Testis (tissue), 3 donors: ENCODE results near the gene CREB3L1. TPM values are rescaled to one million over a fixed set of nuclear protein-coding genes. Genes with fewer than 3 reads are reported as not detected.

Experiments
- DNase-seq: peaks from one replicate; pipeline ENCODE4 v3.0.0-alpha.2; 2019
- H3K27ac ChIP-seq, 2 donors: fragments of 200-600 bp; sonication (generic); one replicate each; pipeline ENCODE4 v1.5.1; 2019
- H3K27me3 ChIP-seq: fragments of 200-600 bp; sonication (generic); one replicate; pipeline ENCODE4 v1.5.1; 2019
- H3K36me3 ChIP-seq: fragments of 200-600 bp; sonication (generic); one replicate; pipeline ENCODE4 v1.5.1; 2017; ENCODE audit warnings: low read depth; ENCODE audit errors: missing control alignments
- H3K4me1 ChIP-seq: fragments of 200-600 bp; sonication (generic); one replicate; pipeline ENCODE4 v1.5.1; 2019
- H3K4me3 ChIP-seq, 2 donors: fragments of 200-600 bp; sonication (generic); one replicate each; pipeline ENCODE4 v1.5.1; 2017 to 2019
- H3K9me3 ChIP-seq: fragments of 200-600 bp; sonication (generic); one replicate; pipeline ENCODE4 v1.5.1; 2017
- CTCF ChIP-seq, 3 experiments: fragments of 450-650 bp in 2 of 3; fragments of 200-600 bp in 1 of 3; sonication (generic) in 1 of 3; IDR thresholded peaks; one replicate each; pipeline ENCODE4 v1.5.1; 2016 to 2019; ENCODE audit warnings: antibody characterized with exemption in 3 of 3, mild to moderate bottlenecking in 2 of 3, moderate library complexity in 1 of 3
- POLR2A ChIP-seq: fragments of 450-650 bp; IDR thresholded peaks from one replicate; pipeline ENCODE4 v1.6.1; 2017; ENCODE audit warnings: antibody characterized with exemption, mild to moderate bottlenecking, moderate library complexity
- WGBS, 2 donors: methylation state at CpG; one replicate each; pipeline ENCODE4 v1.1.5; 2018; 5-methylcytosine and 5-hydroxymethylcytosine counted together
- intact Hi-C: fragments of 100-400 bp; cut with DNase I; formaldehyde crosslinking; loops from one replicate; pipeline ENCODE4 v1.15.1; 2023; ENCODE audit warnings: low total_unique reads
- polyA plus RNA-seq: library from polyadenylated mRNA; stranded (reverse); fragments of 350-450 nt; fragmentation: Illumina TruSeq; extraction: RNeasy Lipid Tissue Mini Kit (QIAGEN cat#74804); gene quantifications from one replicate; pipeline ENCODE4 v1.2.3, GENCODE V29; 2014; ENCODE audit warnings: low read depth, low replicate concordance; ENCODE audit not compliant: insufficient read depth
- total RNA-seq, 2 donors: library from RNA; depleted of rRNA; stranded (reverse); fragments of >200 nt; gene quantifications; one replicate each; pipeline ENCODE4 v1.2.3, GENCODE V29; 2016

Gene CREB3L1
- total and polyA plus RNA-seq, 3 donors from 2014 or later = 5.2 to 19.2 (median 8.1) TPM

GRCh38 chr11:46242952-46243795 is 34.3 kb upstream of the CREB3L1 start:
- Histone ChIP-seq H3K27ac (peak overlapping the region; percentile 3 to 85), H3K4me1 (peaks cover 11% of the 10 kb centered on the region), H3K27me3 (no peaks in the 10 kb centered on the region), H3K4me3 (peak overlapping the region; percentile 48 to 49), H3K9me3 (no peaks in the 10 kb centered on the region), H3K36me3 (no peaks in the 10 kb centered on the region)
- WGBS, 2 donors = 0% methylated on average over 23 to 46 of the region's 46 CpGs
- intact Hi-C loops = loop anchor here (5.0 kb wide), 2 partner anchors 34 to 54 kb away; partner anchors contain the start of gene CREB3L1
- DNase-seq = peak; percentile 95
- no peak for TF ChIP-seq POLR2A
- TF ChIP-seq CTCF (IDR thresholded peaks at IDR 0.05) = no peak

GRCh38 chr11:46243796-46244109 is 33.7 kb upstream of the CREB3L1 start:
- peaks cover 7% of the 10 kb centered on the region for H3K4me1 ChIP-seq
- H3K36me3 ChIP-seq = no peaks in the 10 kb centered on the region
- 13 to 21% methylated on average over 8 of the region's 8 CpGs for WGBS, 2 donors
- intact Hi-C loops = loop anchor here (5.0 kb wide), 2 partner anchors 34 to 54 kb away; partner anchors contain the start of gene CREB3L1
- no peaks in the 10 kb centered on the region for H3K27me3 ChIP-seq
- H3K4me3 ChIP-seq = peak overlapping the region; percentile 48 to 49
- peak overlapping the region; percentile 3 to 85 for H3K27ac ChIP-seq
- no peak for DNase-seq
- no peaks in the 10 kb centered on the region for H3K9me3 ChIP-seq
- TF ChIP-seq CTCF (IDR thresholded peaks at IDR 0.05) = no peak
- TF ChIP-seq POLR2A = no peak

GRCh38 chr11:46246521-46246920 is 30.9 kb upstream of the CREB3L1 start:
- no peak for DNase-seq
- 81 to 100% methylated on average over 1 of the region's 1 CpG for WGBS, 2 donors
- no peak for TF ChIP-seq CTCF (IDR thresholded peaks at IDR 0.05)
- TF ChIP-seq POLR2A = no peak
- no peak overlapping the region for H3K4me3 ChIP-seq
- H3K27ac ChIP-seq = no peak overlapping the region
- no peaks in the 10 kb centered on the region for H3K36me3 ChIP-seq
- no peaks in the 10 kb centered on the region for H3K4me1 ChIP-seq
- no peaks in the 10 kb centered on the region for H3K9me3 ChIP-seq
- intact Hi-C loops = no loop called here
- no peaks in the 10 kb centered on the region for H3K27me3 ChIP-seq

GRCh38 chr11:46247090-46247489 is 30.4 kb upstream of the CREB3L1 start:
- peak; percentile 4 for DNase-seq
- TF ChIP-seq POLR2A (no peak), CTCF (IDR thresholded peaks at IDR 0.05) (no peak)
- no peaks in the 10 kb centered on the region for H3K4me1 ChIP-seq
- no peak overlapping the region for H3K4me3 ChIP-seq
- no peak overlapping the region for H3K27ac ChIP-seq
- 93 to 99% methylated on average over 9 of the region's 9 CpGs for WGBS, 2 donors
- H3K27me3 ChIP-seq = no peaks in the 10 kb centered on the region
- no peaks in the 10 kb centered on the region for H3K9me3 ChIP-seq
- intact Hi-C loops = no loop called here
- H3K36me3 ChIP-seq = no peaks in the 10 kb centered on the region

DNA sequence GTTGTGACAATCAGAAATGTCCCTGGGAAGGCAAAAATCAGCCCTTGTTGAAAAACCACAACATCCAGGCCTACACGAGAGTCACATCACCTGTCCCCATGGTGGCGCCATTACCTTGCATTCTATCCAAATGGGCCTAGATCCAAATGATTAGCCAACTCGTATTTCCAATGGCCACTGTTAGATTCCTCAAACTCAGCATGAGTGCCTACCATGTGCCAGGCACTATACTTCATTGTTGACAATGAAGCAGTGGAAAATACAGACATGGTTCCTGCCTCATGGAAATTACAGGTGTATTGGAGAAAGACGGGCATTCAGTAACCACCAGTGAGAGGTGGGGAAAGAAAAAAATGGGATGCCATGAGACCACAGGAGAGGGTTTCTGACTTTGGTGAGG is 29.8 kb upstream of the CREB3L1 start:
- Histone ChIP-seq H3K9me3 (no peaks in the 10 kb centered on the region), H3K4me3 (no peak overlapping the region), H3K27ac (no peak overlapping the region), H3K36me3 (no peaks in the 10 kb centered on the region), H3K4me1 (no peaks in the 10 kb centered on the region), H3K27me3 (no peaks in the 10 kb centered on the region)
- 75 to 77% methylated on average over 4 of the region's 4 CpGs for WGBS, 2 donors
- TF ChIP-seq CTCF (IDR thresholded peaks at IDR 0.05) (no peak), POLR2A (no peak)
- intact Hi-C loops = no loop called here
- DNase-seq = no peak
